GM18861 (cell line): ENCODE measurements around the gene POLR3GL.
A peak's percentile ranks its signal among the peaks of the same experiment; 100 is the strongest.

Experiments
- ATAC-seq: cut with Tn5 transposase; IDR thresholded peaks from one replicate; pipeline ENCODE4 v1.9.1; 2021; ENCODE audit not compliant: unreplicated experiment

Gene POLR3GL

DNA sequence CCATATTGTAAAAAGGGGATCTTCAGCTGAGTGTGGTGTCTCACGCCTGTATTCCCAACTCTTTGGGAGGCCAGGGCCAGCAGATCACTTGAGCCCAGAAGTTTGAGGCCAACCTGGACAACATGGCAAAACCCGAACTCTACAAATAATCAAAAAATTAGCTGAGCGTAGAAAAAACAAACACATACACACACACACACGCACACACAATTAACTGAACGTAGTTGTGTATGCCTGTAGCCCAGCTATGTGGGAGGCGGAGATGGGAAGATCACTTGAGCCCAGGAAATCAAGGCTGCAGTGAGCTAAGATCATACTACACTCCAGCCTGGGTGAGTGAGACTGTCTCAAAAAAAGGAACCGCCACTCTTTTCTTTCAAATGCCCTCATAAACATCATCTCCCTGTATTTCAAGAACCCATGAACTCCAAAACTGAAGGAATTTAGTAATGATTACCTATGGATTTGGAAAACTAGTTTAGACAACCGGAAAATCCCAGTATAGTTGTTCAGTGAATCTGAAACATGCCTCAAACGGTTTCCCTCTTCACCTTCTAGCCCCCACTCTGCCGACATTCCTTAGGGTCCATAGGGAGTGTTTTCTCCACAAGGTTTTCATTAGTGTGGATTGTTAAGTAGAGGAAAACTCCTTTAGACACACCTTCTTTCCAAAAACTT lies 27.4 kb downstream of the POLR3GL start:
- no peak for ATAC-seq

DNA sequence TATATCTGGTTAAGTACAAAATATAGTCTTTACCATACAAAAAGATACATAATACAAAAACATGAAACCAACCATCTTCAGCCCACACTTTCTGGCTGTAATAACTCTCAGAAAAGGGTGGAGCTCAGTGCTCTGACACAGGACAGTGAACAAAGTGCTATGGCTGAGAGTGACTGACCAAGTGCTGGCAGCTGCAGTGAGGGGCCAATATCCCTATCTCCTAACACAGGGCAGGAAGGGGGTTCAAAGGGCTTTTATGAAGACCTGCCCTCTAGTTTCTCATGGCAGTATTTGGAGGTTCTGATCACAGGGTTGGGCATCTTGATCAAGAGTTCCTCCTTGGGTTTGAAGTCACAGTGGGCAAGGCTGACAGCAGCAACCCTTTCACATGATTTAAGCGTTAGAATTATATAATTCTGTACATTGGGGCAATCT lies 28.0 kb downstream of the POLR3GL start:
- ATAC-seq: no peak

DNA sequence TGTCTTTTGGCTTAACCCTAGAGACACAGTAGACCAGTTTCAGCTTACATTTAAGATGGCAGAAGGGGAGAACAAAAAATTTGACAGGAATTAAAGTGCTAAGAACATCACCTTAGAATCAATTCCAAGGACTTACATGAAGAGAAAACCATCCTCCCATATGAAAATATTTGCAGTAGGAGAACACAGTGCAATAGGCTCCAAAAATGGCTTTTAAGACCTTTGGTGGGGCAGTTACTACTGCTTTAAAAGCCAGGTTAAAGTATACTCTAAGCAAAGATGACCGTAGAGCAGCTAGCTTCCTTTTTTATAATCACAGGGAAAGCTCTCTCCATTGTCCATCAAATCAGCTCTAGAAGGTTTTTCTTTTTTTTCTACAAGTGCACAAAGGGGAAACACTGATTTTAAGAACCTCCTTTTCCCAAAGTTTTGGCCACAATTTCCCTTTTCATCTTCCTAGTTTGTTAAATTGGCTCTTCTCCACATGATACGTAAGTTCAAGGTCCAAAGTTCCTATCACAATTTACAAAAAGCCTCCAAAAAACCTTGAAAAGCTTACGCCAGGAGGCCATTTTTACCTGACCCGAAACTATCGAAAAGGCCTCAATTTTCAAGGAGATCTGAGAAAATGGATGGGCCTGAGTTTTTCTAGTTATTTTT lies 28.6 kb downstream of the POLR3GL start:
- no peak for ATAC-seq

DNA sequence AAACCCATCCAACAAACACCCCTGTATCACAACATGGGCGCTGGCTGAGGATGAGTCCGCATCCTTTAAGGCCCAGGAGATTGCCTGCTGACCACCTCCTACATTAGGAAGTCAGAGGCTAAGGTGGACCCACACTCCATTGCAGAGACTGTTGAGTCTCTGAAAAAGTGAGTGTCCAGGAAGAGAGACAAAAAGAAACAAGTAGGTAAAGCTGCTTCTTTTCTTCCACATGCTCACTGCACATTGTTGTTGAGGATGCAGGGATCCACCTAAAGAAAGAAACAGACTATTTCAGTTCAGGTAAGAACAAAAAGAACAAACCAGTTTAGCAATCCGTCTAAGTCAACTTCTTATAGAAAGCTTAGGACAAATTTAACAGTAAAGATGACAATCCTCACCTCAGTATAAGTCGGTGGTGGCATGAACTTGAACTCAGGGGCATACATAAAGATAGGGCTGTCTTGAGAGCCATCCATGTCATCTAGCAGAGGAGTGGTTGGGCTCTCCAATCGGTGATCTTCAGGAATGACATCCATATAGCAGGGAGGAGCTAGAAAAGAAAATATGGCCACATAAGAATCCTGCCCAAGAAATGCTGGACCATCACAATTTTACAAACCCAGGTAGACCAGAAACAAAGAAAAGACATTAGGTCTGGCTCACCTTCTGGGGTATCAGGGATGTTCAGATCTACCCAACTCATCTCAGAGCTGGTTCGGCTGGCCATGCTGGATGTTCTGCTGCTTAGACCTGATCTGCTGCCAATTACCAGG lies 29.3 kb downstream of the POLR3GL start:
- no peak for ATAC-seq

DNA sequence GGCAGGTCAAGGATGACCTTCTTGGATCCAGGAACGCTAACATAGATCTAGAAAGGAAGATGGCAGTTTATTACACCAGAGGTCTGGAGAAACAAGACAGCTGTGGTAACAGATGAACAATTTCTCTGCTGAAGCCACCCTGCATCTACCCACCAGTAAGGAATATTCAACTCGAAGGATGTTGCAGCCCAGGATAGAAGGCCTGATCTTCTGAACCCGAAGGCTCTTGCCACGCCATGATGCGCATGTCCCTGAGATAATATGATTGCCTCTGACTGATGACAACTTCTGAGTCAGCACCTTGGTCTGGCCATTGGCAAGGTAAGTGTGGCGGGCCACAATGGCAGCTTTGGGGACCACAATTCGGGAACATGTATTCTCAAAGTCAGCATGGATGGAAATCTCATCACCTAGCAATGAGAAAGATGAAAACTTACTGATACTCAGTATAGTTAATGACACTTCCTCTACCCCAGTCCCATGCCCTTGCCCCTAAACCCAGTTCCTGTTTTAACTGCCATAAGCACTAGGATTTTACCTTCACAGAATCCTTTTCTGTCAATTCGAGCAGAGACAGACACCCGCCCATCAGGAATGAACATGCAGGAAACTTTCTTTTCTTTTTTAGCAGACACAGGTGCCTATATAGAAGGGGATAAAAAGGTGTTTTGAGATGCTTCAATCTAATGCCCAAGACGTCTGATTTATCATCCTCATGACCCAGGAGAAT lies 30.1 kb downstream of the POLR3GL start:
- no peak for ATAC-seq

DNA sequence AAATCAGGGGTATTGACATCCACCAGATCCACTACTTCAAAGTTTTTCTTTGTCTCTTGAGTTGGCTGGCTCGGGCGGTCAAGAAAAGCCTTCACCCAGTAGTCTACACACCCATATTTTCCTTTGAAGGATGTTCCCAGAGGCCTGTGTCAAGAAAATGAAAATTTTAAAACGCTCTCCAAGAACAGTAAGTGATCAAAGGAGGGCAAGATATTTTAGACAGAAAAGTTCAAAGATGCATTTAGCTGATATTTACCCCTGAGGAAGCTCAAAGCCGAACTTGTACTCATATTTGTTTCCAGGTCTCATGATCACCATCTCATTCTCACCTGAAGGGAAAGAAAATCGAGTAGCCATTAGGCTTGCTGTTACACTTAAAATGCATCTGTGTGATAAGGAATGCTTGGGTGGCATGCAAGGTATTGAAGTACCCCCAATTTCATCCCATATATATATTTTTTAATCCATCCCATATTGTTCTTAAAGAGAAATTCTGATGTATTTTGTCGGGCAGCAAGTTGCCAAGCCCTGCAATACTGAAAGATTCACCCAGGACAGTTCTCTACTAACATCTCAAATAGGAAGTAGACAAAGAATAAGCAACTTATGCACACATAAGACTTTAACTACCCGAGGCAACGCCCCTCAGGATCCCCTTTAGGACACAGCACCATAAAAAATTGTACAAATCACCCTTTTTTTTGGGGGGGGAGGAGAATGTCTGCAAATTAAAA lies 30.8 kb downstream of the POLR3GL start:
- ATAC-seq: no peak

DNA sequence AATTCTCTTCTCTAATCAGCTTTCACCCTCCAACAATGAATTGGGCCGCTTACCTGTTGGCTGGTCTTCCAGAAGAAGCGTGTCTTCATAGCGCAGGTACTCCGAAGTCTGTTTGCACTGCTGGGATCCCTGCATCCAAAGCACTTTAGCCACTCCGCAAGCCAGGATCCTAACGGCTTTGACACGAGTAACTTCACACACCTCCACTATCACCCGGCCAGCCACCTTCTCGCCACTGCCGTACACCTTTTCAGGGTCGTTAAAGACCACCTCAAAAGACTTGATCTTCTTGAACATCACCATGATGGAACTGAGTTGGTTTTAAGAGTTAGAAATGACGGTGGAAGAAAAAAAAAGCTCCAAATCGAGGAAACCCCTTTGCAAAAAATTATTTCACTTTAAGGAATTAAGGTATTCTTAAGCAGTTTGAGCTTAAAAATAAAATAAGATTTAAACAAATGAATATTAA lies 31.5 kb downstream of the POLR3GL start:
- no peak for ATAC-seq

DNA sequence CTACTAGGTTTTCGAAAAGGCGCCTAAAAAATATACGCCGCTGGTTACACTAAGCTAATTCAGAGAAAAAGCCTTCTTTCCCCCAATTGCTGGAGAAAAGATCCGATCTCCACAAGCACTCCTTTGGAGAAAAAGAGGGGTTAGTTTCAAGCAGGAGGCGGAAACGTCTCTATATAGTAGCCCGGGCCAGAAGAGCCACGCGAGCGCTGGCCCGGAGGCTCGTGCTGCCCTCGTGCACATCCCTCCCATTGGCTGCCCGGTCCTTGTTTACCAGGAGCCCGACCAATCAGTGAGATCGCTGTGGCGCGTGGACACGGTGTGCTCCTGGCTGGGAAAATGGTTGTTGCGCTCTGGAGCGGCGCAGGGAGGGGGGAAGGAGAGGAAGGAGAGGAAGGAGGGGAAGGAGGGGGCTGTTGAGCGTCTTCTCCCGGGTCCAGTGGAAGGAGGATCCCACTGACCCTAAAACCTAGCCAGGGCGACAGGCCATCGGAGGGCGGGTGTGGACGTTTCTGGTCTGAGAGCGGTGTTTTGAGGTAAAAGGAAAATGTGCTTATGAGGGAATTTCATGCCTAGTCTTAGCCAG lies 32.0 kb downstream of the POLR3GL start, which contains the start of gene TXNIP:
Gene TXNIP, minus strand, starts transcription at position 147 of the 583 bp plus-strand sequence. CDS start 313 bp downstream, outside the sequence.
- ATAC-seq: peak; percentile 82

DNA sequence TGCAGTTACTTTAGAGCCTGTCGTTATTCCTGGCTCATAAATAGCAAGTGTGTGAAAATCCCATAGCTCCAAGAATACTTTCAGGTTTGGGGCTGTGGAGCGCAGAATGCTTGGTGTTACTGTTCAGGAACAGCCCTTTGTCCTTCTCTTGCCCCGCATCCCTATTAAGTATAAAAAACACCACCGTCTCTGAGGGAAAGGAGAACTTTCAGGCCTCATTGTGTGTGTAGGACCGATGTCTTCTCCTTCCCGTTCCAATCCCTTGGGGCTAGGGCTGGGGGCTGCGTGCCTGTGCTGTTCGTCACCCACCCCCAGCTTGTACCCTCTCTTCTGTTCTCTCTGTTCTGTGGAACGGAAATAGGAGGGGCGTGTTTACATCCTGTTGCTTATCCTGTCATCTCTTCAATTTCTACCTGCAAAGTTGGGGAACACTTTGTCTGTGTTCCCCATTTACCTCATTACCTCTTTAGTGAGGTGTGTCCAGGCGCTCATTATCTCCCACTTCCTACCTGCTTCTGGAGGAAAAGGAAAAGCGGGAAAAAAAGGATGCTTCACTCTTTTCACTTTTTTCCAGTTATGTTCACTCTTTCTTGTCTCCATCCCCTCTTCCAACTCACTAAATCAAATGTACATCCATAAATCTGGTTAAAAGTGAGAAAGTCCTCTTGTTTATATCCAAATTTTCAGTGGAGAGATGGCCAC lies 32.7 kb downstream of the POLR3GL start:
- ATAC-seq: no peak

DNA sequence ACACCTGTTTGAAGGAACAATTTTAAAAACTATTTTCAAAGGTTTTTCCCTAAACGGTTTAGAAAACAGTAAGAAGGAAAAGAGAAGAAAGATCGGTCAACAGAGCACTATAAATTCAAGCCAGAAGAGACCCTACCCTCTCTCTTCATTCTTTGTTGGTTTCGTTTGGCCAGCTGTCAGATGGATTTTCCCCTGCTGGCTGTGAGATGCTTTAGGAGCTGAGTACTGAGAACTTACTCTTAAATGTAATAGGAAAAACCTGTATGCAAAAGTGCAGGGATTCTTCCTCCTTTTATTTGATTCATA lies 33.2 kb downstream of the POLR3GL start:
- no peak for ATAC-seq

DNA sequence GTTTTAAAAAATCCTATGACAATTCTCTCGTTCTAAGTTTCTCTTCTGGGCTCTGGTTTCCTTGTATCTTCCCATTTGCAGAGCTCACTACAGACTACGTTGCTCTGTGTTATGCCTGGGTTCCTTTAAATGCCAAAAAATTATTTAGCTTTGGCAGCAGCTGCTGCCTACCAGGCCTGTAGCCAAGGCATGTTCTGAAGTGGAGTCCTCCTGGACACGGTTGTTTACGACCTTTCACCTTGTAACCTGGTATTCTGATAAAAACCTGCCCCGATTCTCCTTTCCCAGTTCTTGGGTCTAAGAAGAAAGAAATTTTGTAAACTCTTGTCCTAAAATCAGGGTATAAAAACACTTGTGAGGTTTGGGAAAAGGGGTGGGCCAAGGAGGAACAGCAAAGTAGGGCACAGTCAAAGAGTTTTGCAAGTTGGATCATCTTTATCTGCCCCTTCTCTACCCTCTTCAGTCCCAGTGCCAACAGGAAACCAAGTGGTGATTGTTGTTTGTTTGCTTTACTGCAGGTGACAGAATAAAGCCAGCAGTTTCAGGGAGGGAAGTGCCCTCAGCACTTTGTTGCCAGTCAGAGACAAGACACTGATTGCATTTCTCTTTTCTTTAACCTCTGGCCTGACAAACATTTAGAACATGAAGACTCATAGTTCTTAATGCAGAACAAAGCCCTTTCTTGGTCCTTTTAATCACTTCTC lies 35.0 kb downstream of the POLR3GL start:
- no peak for ATAC-seq

DNA sequence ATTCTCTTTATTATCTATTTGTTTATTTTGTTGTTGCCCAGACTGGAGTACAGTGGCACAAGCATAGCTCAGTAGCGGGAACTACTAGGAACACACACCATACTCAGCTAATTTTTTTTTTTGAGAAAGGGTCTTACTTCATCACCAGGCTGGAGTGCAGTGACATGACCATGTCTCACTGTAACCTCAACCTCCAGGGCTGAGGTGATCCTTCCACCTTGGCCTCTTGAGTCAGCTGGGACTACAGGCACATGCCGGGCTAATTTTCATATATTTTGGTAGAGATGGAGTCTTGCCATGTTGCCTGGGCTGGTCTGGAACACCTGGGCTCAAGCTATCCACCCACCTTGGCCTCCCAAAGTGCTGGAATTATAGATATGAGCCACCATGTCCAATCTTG lies 37.2 kb downstream of the POLR3GL start:
- ATAC-seq: no peak

DNA sequence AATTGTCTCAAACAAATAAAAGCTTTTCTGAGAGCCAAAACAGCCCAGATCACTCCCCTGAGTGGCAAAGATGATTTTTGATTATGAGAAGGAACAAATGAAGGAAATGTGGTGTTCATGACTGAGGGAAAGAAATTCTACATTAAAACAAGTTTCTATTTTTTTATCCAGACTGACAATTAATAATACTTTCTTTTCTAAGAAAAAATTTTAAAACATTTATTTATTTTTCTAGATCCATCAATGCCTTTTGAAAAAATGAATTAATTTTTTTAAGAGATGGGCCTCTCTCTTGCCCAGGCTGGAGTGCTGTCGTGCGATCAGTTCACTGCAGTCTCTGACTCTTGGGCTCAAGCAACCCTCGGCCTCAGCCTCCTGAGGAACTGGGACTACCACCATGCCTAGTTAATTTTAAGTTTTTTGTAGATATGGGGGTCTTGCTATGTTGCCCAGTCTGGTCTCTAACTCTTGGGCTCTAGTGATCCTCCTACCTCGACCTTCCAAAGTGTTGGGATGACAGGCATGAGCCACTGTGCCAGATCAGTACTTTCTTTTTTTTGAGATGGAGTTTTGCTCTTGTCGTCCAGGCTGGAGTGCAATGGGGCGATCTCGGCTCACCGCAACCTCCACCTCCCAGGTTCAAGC lies 43.1 kb downstream of the POLR3GL start:
- no peak for ATAC-seq

DNA sequence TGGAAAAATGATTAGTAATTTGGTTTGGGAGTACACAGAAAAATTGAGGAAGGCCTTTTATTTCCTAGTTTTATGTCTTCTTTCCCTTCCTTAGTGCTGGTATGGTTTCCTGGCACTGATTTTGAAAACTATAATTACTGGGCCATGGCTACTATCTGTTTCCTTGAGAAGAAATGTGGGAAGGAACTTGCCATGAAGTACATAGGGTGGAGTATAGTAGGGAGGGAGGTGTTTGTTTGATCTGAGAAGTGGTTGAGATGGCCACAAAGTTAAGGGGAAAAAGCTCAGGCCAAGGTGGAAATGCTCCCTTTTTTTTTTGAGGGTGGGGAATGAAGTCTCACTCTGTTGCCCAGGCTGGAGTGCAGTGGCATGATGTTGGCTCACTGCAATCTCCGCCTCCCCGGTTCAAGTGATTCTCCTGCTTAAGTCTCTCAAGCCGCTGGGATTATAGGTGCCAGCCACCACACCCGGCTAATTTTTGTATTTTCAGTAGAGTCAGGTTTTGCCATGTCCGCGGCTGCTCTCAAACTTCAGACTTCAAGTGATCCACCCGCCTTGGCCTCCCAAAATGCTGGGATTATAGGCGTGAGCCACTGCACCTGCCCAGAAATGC lies 45.7 kb downstream of the POLR3GL start:
- no peak for ATAC-seq

DNA sequence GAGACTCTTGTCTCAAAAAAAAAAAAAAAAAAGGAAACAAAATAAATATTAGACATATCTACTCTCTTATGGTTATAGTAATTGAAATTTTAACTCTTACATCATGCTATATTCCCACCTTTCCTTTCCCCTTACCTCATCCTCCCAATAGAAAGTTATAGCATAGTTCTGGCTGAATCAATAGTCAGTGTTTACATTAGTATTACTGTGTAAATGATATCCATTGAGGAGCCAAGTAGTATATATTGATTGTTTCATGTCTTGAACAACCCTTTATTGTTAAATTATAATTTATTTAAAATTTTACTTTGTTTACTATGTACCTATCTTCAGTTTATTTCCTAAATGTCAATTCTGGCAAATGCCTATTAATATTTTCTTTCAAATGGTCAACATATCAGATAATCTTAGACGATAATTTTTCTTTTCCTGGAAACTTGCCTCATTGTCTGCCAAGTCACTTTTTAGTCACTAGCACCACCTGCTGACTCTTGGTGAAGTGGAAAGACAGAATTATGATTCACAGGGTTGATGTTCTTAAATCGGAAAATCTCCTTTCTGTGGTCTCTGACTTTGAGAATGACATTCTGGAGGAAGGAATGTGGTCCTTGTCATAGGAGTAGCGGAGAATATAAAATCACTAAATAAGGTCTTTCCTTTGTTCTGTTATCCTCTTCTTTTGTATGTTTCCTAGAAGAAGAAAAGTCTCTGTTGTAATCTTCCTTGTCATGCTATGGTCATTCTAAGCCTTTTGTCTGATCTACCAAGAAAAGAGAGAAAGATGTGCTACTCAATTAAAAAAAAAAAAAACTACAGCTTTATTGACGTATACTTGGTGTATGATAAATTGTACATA lies 48.4 kb downstream of the POLR3GL start:
- no peak for ATAC-seq

DNA sequence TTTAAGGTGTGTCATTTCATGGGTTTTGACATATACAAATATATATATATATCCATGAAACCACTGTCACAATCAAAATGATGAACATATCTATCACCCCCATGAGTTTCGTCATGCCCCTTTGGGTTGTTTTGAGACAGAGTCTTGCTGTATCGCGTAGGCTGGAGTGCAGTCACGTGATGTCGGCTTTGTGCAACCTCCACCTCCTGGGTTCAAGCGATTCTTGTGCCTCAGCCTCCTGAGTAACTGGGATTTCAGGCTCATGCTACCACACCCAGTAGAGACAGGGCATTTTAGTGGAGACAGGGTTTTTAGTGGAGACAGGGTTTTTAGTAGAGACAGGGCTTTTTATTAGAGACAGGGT lies 49.1 kb downstream of the POLR3GL start:
- ATAC-seq: no peak

DNA sequence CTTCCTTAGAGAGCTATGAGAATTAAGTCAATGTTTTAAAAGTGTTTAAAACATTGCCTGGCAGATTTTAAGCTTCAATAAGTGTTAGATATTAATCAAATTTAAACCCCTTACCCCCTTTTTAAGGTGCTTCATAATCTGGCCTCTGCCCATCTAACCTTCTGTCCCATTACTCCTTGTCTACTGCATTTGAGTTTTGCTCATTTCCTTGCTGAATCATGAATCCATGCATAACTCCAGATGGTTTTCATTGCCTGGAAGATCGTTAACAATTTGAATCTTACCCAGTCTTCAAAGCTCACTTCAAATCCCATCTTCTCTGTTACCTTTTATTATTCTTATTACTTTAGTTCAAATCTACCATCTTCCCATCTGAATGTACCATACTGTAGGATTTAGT lies 52.4 kb downstream of the POLR3GL start:
- ATAC-seq: no peak
